Stomach (tissue), 9 donors: ENCODE data around the gene CRABP2. TPM values are rescaled to one million over a fixed set of nuclear protein-coding genes. Genes with fewer than 3 reads are reported as not detected.

ENCODE experiments used
- DNase-seq, 2 donors: peaks; one replicate each; pipeline versions ENCODE4 v3.0.0 to v3.0.0-alpha.2; 2013 to 2019
- H3K27ac ChIP-seq, 5 donors: fragments of 200-600 bp in 4 of 5; sonication (generic) in 4 of 5; one replicate each; pipeline ENCODE4 v1.5.1; 2013 to 2019; ENCODE audit warnings: mild to moderate bottlenecking in 1 of 5, moderate library complexity in 1 of 5
- H3K27me3 ChIP-seq, 3 donors: fragments of 200-600 bp; sonication (generic); one replicate each; pipeline ENCODE4 v1.5.1; 2017 to 2019; ENCODE audit warnings: mixed run types in 1 of 3
- H3K36me3 ChIP-seq, 4 donors: fragments of 200-600 bp; sonication (generic); 1 replicate in 3 of 4; 2 replicates in 1 of 4; pipeline ENCODE4 v1.5.1; 2016 to 2019
- H3K4me1 ChIP-seq, 4 donors: fragments of 200-600 bp; sonication (generic); one replicate each; pipeline ENCODE4 v1.5.1; 2016 to 2019
- H3K4me3 ChIP-seq, 4 donors: fragments of 200-600 bp; sonication (generic) in 3 of 4; one replicate each; pipeline ENCODE4 v1.5.1; 2016 to 2019; ENCODE audit warnings: mild to moderate bottlenecking in 1 of 4
- H3K9me3 ChIP-seq, 4 donors: fragments of 200-600 bp; sonication (generic); one replicate each; pipeline ENCODE4 v1.5.1; 2016 to 2019
- EP300 ChIP-seq: sonication (generic); formaldehyde crosslinking; IDR thresholded peaks from one replicate; pipeline ENCODE4 v1.6.1; 2017; ENCODE audit warnings: antibody characterized with exemption
- POLR2A ChIP-seq, 4 donors: fragments of 450-650 bp; IDR thresholded peaks; one replicate each; pipeline ENCODE4 v1.6.1; 2016; ENCODE audit warnings: antibody characterized with exemption in 4 of 4, control low read depth in 2 of 4, mild to moderate bottlenecking in 1 of 4, moderate library complexity in 1 of 4
- POLR2AphosphoS5 ChIP-seq, 3 donors: sonication (generic); formaldehyde crosslinking; IDR thresholded peaks; one replicate each; pipeline ENCODE4 v1.6.1; 2016; ENCODE audit warnings: antibody characterized with exemption in 3 of 3
- WGBS, 5 donors: extraction: QIAGEN DNeasy Blood & Tissue Kit in 3 of 5; methylation state at CpG; one replicate each; pipeline versions ENCODE4 v1.1.5 to v1.1.7; 2013 to 2018; 5-methylcytosine and 5-hydroxymethylcytosine counted together
- intact Hi-C: fragments of 100-400 bp; cut with DNase I; formaldehyde crosslinking; loops from one replicate; pipeline ENCODE4 v1.15.1; 2023; ENCODE audit warnings: low total_unique reads
- polyA plus RNA-seq, 3 donors: library from polyadenylated mRNA; stranded (reverse); fragments of 200-250 nt; gene quantifications; one replicate each; pipeline ENCODE4 v1.2.3, GENCODE V29; 2013
- total RNA-seq, 5 donors: library from RNA; depleted of rRNA; stranded (reverse); fragments of >200 nt; gene quantifications; one replicate each; pipeline versions ENCODE4 v1.1.0 to v1.2.3, GENCODE V29; 2014 to 2016
- TF ChIP-seq, protein P1 (sequence below), 7 experiments: fragments of 450-650 bp in 4 of 7; fragments of 200-600 bp in 3 of 7; sonication (generic) in 3 of 7; IDR thresholded peaks; one replicate each; pipeline ENCODE4 v1.5.1; 2016 to 2019; ENCODE audit warnings: antibody characterized with exemption in 7 of 7, control low read depth in 2 of 7, mild to moderate bottlenecking in 1 of 7
- donor health status: healthy with polysubstance abuse.
- donor health status: Bipolar disorder and iron deficiency.
- donor health status: healthy.

The CRABP2 gene
- total and polyA plus RNA-seq, 8 donors = 0.72 to 207 (median 6.9) TPM; not detected in 3

GRCh38 chr1:156740741-156741480, 35.5 kb upstream of the CRABP2 start, which contains the start of gene MRPL24:
Gene MRPL24, minus strand, starts transcription at chr1:156741088. Its CDS starts 2,384 bp downstream, at chr1:156738704.
- intact Hi-C loops = no loop called here
- H3K9me3 ChIP-seq = no peaks in the 10 kb centered on the region
- peak within 1 kb of the TSS; percentile 66 to 87 (median 76) for H3K4me3 ChIP-seq
- peaks cover 38 to 68% (median 58%) of the 10 kb centered on the region in 4 donors for H3K36me3 ChIP-seq
- DNase-seq = peak; percentile 97 to 100
- TF ChIP-seq POLR2A (IDR thresholded peaks at IDR 0.05) (no peak), EP300 (no peak), POLR2AphosphoS5 (IDR thresholded peaks at IDR 0.05) (peak; percentile 77 to 98 (median 89))
- TF ChIP-seq, protein P1, sequence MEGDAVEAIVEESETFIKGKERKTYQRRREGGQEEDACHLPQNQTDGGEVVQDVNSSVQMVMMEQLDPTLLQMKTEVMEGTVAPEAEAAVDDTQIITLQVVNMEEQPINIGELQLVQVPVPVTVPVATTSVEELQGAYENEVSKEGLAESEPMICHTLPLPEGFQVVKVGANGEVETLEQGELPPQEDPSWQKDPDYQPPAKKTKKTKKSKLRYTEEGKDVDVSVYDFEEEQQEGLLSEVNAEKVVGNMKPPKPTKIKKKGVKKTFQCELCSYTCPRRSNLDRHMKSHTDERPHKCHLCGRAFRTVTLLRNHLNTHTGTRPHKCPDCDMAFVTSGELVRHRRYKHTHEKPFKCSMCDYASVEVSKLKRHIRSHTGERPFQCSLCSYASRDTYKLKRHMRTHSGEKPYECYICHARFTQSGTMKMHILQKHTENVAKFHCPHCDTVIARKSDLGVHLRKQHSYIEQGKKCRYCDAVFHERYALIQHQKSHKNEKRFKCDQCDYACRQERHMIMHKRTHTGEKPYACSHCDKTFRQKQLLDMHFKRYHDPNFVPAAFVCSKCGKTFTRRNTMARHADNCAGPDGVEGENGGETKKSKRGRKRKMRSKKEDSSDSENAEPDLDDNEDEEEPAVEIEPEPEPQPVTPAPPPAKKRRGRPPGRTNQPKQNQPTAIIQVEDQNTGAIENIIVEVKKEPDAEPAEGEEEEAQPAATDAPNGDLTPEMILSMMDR (IDR thresholded peaks at IDR 0.05) = no peak
- H3K27me3 ChIP-seq = no peaks in the 10 kb centered on the region
- WGBS, 5 donors = 0% methylated on average over 28 to 38 of the region's 38 CpGs
- H3K27ac ChIP-seq = peak within 1 kb of the TSS; percentile 74 to 91 (median 87)
- H3K4me1 ChIP-seq = peaks cover 12 to 38% (median 36%) of the 10 kb centered on the region in 4 donors

GRCh38 chr1:156740237-156740740, 34.9 kb upstream of the CRABP2 start:
- intact Hi-C loops = no loop called here
- H3K36me3 ChIP-seq = peaks cover 42 to 69% (median 62%) of the 10 kb centered on the region in 4 donors
- 9 to 16% (median 13%) methylated on average over 7 of the region's 7 CpGs for WGBS, 5 donors
- no peaks in the 10 kb centered on the region for H3K27me3 ChIP-seq
- H3K4me3 ChIP-seq = peak overlapping the region; percentile 66 to 87 (median 76)
- no peak for DNase-seq
- H3K27ac ChIP-seq = peak overlapping the region; percentile 55 to 91 (median 87)
- H3K4me1 ChIP-seq = peaks cover 7 to 32% (median 30%) of the 10 kb centered on the region in 4 donors
- no peaks in the 10 kb centered on the region for H3K9me3 ChIP-seq
- TF ChIP-seq, protein P1 (IDR thresholded peaks at IDR 0.05) = no peak
- TF ChIP-seq POLR2AphosphoS5 (IDR thresholded peaks at IDR 0.05) = no peak
- no peak for TF ChIP-seq EP300
- no peak for TF ChIP-seq POLR2A (IDR thresholded peaks at IDR 0.05)

- DNase-seq = no peak
- intact Hi-C loops = no loop called here
- Histone ChIP-seq H3K4me1 (peaks cover 7 to 23% (median 21%) of the 10 kb centered on the region in 4 donors), H3K9me3 (no peaks in the 10 kb centered on the region), H3K36me3 (peaks cover 37 to 63% (median 61%) of the 10 kb centered on the region in 4 donors), H3K27me3 (no peaks in the 10 kb centered on the region), H3K4me3 (no peak overlapping the region), H3K27ac (no peak overlapping the region)
- 74 to 86% (median 85%) methylated on average over 2 of the region's 2 CpGs for WGBS, 5 donors
- TF ChIP-seq EP300 = no peak
- TF ChIP-seq POLR2AphosphoS5 (IDR thresholded peaks at IDR 0.05) = no peak
- no peak for TF ChIP-seq POLR2A (IDR thresholded peaks at IDR 0.05)
- TF ChIP-seq, protein P1 (IDR thresholded peaks at IDR 0.05) = no peak
Observed at GRCh38 chr1:156738916-156739315, 33.5 kb upstream of the CRABP2 start.

DNA sequence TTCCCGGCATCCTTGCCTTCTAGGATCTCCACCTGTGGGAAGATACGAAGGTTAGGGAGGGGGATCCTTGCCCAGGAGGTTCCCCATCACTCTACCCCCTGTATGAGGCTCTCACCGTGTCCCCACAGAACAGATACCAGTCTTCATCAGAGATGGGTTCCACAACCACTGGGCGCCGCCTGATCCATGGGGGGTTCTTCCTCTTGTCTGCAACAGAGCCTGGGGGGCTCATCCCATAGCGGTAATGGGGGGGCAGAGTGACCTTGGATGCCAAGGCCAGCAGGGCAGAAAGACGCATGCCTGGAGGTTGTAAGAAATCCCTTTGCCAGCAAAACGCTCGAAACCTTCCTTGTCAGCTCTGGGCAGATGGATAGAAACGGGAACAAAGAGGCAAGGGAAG, 33.0 kb upstream of the CRABP2 start:
- peaks cover 7 to 23% (median 21%) of the 10 kb centered on the region in 4 donors for H3K4me1 ChIP-seq
- H3K27me3 ChIP-seq = no peaks in the 10 kb centered on the region
- intact Hi-C loops = no loop called here
- peaks cover 33 to 63% (median 61%) of the 10 kb centered on the region in 4 donors for H3K36me3 ChIP-seq
- H3K4me3 ChIP-seq = no peak overlapping the region
- H3K9me3 ChIP-seq = no peaks in the 10 kb centered on the region
- H3K27ac ChIP-seq = no peak overlapping the region
- 87 to 94% (median 90%) methylated on average over 10 of the region's 10 CpGs for WGBS, 5 donors
- TF ChIP-seq EP300 (no peak), POLR2A (IDR thresholded peaks at IDR 0.05) (no peak), POLR2AphosphoS5 (IDR thresholded peaks at IDR 0.05) (no peak)
- TF ChIP-seq, protein P1 (IDR thresholded peaks at IDR 0.05) = no peak
- no peak for DNase-seq
